Activated CD8-positive, alpha-beta memory T cell treated with anti-CD3 and anti-CD28 coated beads, Interleukin-2, amount 50 U/mL, for 24 hours (primary cell): ENCODE results near the gene H6PD.

Experiments used
- DNase-seq: peaks from one replicate; pipeline ENCODE4 v3.0.0-alpha.2; 2020; ENCODE audit errors: extremely low read depth

H6PD gene

GRCh38 chr1:9257851-9258250 is 23.3 kb downstream of the H6PD start:
- DNase-seq: no peak

- DNase-seq: no peak
These were observed 24.1 kb downstream of the H6PD start for GRCh38 chr1:9258629-9259028.

GRCh38 chr1:9260059-9260766 is 25.6 kb downstream of the H6PD start:
- no peak for DNase-seq

GRCh38 chr1:9261496-9261895 is 26.9 kb downstream of the H6PD start:
- DNase-seq: no peak

- no peak for DNase-seq
These were observed 27.8 kb downstream of the H6PD start for GRCh38 chr1:9262096-9262986.

- DNase-seq: no peak
These were observed 28.8 kb downstream of the H6PD start for GRCh38 chr1:9263276-9263855.

- no peak for DNase-seq
These were observed 29.7 kb downstream of the H6PD start for GRCh38 chr1:9263984-9264872.

- DNase-seq: no peak
These were observed 30.5 kb downstream of the H6PD start for GRCh38 chr1:9265037-9265436.

GRCh38 chr1:9265968-9266367 is 31.4 kb downstream of the H6PD start:
- DNase-seq: no peak

- no peak for DNase-seq
These were observed 32.7 kb downstream of the H6PD start for GRCh38 chr1:9267352-9267686.

- no peak for DNase-seq
These were observed 33.4 kb downstream of the H6PD start for GRCh38 chr1:9267827-9268581.

- no peak for DNase-seq
These were observed 34.5 kb downstream of the H6PD start for GRCh38 chr1:9269078-9269501.

- DNase-seq: no peak
These were observed 35.1 kb downstream of the H6PD start for GRCh38 chr1:9269721-9270120.

- no peak for DNase-seq
These were observed 35.8 kb downstream of the H6PD start for GRCh38 chr1:9270290-9270883.

GRCh38 chr1:9271283-9271682 is 36.7 kb downstream of the H6PD start:
- no peak for DNase-seq

- DNase-seq: no peak
These were observed 37.5 kb downstream of the H6PD start for GRCh38 chr1:9271861-9272595.

GRCh38 chr1:9273177-9273576 is 38.6 kb downstream of the H6PD start:
- DNase-seq: no peak

GRCh38 chr1:9275161-9275560 is 40.6 kb downstream of the H6PD start:
- DNase-seq: no peak

GRCh38 chr1:9275567-9276034 is 41.0 kb downstream of the H6PD start:
- DNase-seq: peak; percentile 72

GRCh38 chr1:9278116-9278515 is 43.5 kb downstream of the H6PD start:
- DNase-seq: no peak
